Stomach (tissue), 9 donors: ENCODE measurements around the gene VMP1. TPM values are rescaled to one million over a fixed set of nuclear protein-coding genes. Genes with fewer than 3 reads are reported as not detected.
"Not testable (repeated sequence)": the region's sequence is repeated elsewhere in the genome, so short reads cannot be mapped to it uniquely, and the experiment has no call there.

Experiments
- DNase-seq, 2 donors: peaks; one replicate each; pipeline versions ENCODE4 v3.0.0 to v3.0.0-alpha.2; 2013 to 2019
- H3K27ac ChIP-seq, 5 donors: fragments of 200-600 bp in 4 of 5; sonication (generic) in 4 of 5; one replicate each; pipeline ENCODE4 v1.5.1; 2013 to 2019; ENCODE audit warnings: mild to moderate bottlenecking in 1 of 5, moderate library complexity in 1 of 5
- H3K27me3 ChIP-seq, 3 donors: fragments of 200-600 bp; sonication (generic); one replicate each; pipeline ENCODE4 v1.5.1; 2017 to 2019; ENCODE audit warnings: mixed run types in 1 of 3
- H3K36me3 ChIP-seq, 4 donors: fragments of 200-600 bp; sonication (generic); 1 replicate in 3 of 4; 2 replicates in 1 of 4; pipeline ENCODE4 v1.5.1; 2016 to 2019
- H3K4me1 ChIP-seq, 4 donors: fragments of 200-600 bp; sonication (generic); one replicate each; pipeline ENCODE4 v1.5.1; 2016 to 2019
- H3K4me3 ChIP-seq, 4 donors: fragments of 200-600 bp; sonication (generic) in 3 of 4; one replicate each; pipeline ENCODE4 v1.5.1; 2016 to 2019; ENCODE audit warnings: mild to moderate bottlenecking in 1 of 4
- H3K9me3 ChIP-seq, 4 donors: fragments of 200-600 bp; sonication (generic); one replicate each; pipeline ENCODE4 v1.5.1; 2016 to 2019
- EP300 ChIP-seq: sonication (generic); formaldehyde crosslinking; IDR thresholded peaks from one replicate; pipeline ENCODE4 v1.6.1; 2017; ENCODE audit warnings: antibody characterized with exemption
- POLR2A ChIP-seq, 4 donors: fragments of 450-650 bp; IDR thresholded peaks; one replicate each; pipeline ENCODE4 v1.6.1; 2016; ENCODE audit warnings: antibody characterized with exemption in 4 of 4, control low read depth in 2 of 4, mild to moderate bottlenecking in 1 of 4, moderate library complexity in 1 of 4
- POLR2AphosphoS5 ChIP-seq, 3 donors: sonication (generic); formaldehyde crosslinking; IDR thresholded peaks; one replicate each; pipeline ENCODE4 v1.6.1; 2016; ENCODE audit warnings: antibody characterized with exemption in 3 of 3
- WGBS, 5 donors: extraction: QIAGEN DNeasy Blood & Tissue Kit in 3 of 5; methylation state at CpG; one replicate each; pipeline versions ENCODE4 v1.1.5 to v1.1.7; 2013 to 2018; 5-methylcytosine and 5-hydroxymethylcytosine counted together
- intact Hi-C: fragments of 100-400 bp; cut with DNase I; formaldehyde crosslinking; loops from one replicate; pipeline ENCODE4 v1.15.1; 2023; ENCODE audit warnings: low total_unique reads
- polyA plus RNA-seq, 3 donors: library from polyadenylated mRNA; stranded (reverse); fragments of 200-250 nt; gene quantifications; one replicate each; pipeline ENCODE4 v1.2.3, GENCODE V29; 2013
- total RNA-seq, 5 donors: library from RNA; depleted of rRNA; stranded (reverse); fragments of >200 nt; gene quantifications; one replicate each; pipeline versions ENCODE4 v1.1.0 to v1.2.3, GENCODE V29; 2014 to 2016
- TF ChIP-seq, protein P1 (sequence below), 7 experiments: fragments of 450-650 bp in 4 of 7; fragments of 200-600 bp in 3 of 7; sonication (generic) in 3 of 7; IDR thresholded peaks; one replicate each; pipeline ENCODE4 v1.5.1; 2016 to 2019; ENCODE audit warnings: antibody characterized with exemption in 7 of 7, control low read depth in 2 of 7, mild to moderate bottlenecking in 1 of 7
- donor health status: healthy with polysubstance abuse.
- donor health status: Bipolar disorder and iron deficiency.
- donor health status: healthy.

Gene VMP1
- total and polyA plus RNA-seq, 8 donors: 24.4 to 562 (median 155) TPM

GRCh38 chr17:59846394-59847165 lies 139.1 kb downstream of the VMP1 start:
- Histone ChIP-seq H3K4me3 (peak overlapping the region in 2 of 4 donors; percentile 9 to 11), H3K9me3 (no peaks in the 10 kb centered on the region), H3K27ac (peak overlapping the region; percentile 78 to 100 (median 96)), H3K36me3 (peaks cover 0 to 8% (median 3%) of the 10 kb centered on the region in 4 donors), H3K27me3 (no peaks in the 10 kb centered on the region), H3K4me1 (peaks cover 37 to 95% (median 78%) of the 10 kb centered on the region in 4 donors)
- WGBS, 5 donors: 18 to 28% (median 20%) methylated on average over 7 of the region's 7 CpGs
- intact Hi-C loops: no loop called here
- DNase-seq: peak; percentile 45 to 88
- TF ChIP-seq POLR2AphosphoS5 (IDR thresholded peaks at IDR 0.05): peak in 2 of 3 donors; percentile 4 to 44
- TF ChIP-seq POLR2A (IDR thresholded peaks at IDR 0.05): no peak

DNA sequence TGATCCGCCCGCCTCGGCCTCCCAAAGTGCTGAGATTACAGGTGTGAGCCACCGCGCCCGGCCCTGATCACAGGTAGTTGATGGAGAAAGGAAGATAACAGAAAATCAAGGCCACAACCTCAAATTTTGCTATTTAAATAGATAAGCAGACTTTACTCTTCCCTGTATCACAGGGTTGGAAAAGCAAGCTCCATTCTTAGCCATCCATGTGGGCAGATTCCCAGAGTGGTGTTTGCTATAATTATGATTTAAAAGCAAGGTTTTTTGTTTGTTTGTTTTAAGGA lies 140.9 kb downstream of the VMP1 start:
- 25 to 65% (median 56%) methylated on average over 6 of the region's 6 CpGs for WGBS, 5 donors
- peaks cover 53 to 97% (median 86%) of the 10 kb centered on the region in 4 donors for H3K4me1 ChIP-seq
- TF ChIP-seq POLR2AphosphoS5 (IDR thresholded peaks at IDR 0.05) (no peak), EP300 (no peak)
- TF ChIP-seq, protein P1, sequence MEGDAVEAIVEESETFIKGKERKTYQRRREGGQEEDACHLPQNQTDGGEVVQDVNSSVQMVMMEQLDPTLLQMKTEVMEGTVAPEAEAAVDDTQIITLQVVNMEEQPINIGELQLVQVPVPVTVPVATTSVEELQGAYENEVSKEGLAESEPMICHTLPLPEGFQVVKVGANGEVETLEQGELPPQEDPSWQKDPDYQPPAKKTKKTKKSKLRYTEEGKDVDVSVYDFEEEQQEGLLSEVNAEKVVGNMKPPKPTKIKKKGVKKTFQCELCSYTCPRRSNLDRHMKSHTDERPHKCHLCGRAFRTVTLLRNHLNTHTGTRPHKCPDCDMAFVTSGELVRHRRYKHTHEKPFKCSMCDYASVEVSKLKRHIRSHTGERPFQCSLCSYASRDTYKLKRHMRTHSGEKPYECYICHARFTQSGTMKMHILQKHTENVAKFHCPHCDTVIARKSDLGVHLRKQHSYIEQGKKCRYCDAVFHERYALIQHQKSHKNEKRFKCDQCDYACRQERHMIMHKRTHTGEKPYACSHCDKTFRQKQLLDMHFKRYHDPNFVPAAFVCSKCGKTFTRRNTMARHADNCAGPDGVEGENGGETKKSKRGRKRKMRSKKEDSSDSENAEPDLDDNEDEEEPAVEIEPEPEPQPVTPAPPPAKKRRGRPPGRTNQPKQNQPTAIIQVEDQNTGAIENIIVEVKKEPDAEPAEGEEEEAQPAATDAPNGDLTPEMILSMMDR (IDR thresholded peaks at IDR 0.05): no peak
- H3K36me3 ChIP-seq: no peaks in the 10 kb centered on the region
- DNase-seq: peak in 1 of 2 donors; percentile 26
- H3K27ac ChIP-seq: peak overlapping the region; percentile 92 to 100 (median 96)
- intact Hi-C loops: no loop called here
- no peaks in the 10 kb centered on the region for H3K27me3 ChIP-seq
- H3K9me3 ChIP-seq: no peaks in the 10 kb centered on the region
- H3K4me3 ChIP-seq: peak overlapping the region in 3 of 4 donors; percentile 6 to 21 (median 7)

GRCh38 chr17:59848778-59849177 lies 141.3 kb downstream of the VMP1 start:
- no peaks in the 10 kb centered on the region for H3K27me3 ChIP-seq
- peak overlapping the region in 2 of 4 donors; percentile 6 to 7 for H3K4me3 ChIP-seq
- DNase-seq: peak; percentile 74 to 75
- TF ChIP-seq POLR2A (IDR thresholded peaks at IDR 0.05): no peak
- TF ChIP-seq POLR2AphosphoS5 (IDR thresholded peaks at IDR 0.05): peak in 2 of 3 donors; percentile 52 to 61
- TF ChIP-seq EP300: no peak
- TF ChIP-seq, protein P1 (IDR thresholded peaks at IDR 0.05): no peak
- no peaks in the 10 kb centered on the region for H3K36me3 ChIP-seq
- no peaks in the 10 kb centered on the region for H3K9me3 ChIP-seq
- H3K4me1 ChIP-seq: peaks cover 57 to 98% (median 89%) of the 10 kb centered on the region in 4 donors
- intact Hi-C loops: no loop called here
- WGBS, 5 donors: 22 to 54% (median 37%) methylated on average over 6 to 7 of the region's 7 CpGs
- peak overlapping the region; percentile 92 to 100 (median 96) for H3K27ac ChIP-seq

GRCh38 chr17:59850311-59850710 lies 142.9 kb downstream of the VMP1 start:
- H3K36me3 ChIP-seq, intact Hi-C loops, H3K4me3 ChIP-seq, H3K27me3 ChIP-seq, H3K9me3 ChIP-seq: not testable (repeated sequence)
- Histone ChIP-seq H3K4me1 (peaks cover 61 to 100% (median 89%) of the 10 kb centered on the region in 4 donors), H3K27ac (peak overlapping the region; percentile 92 to 100 (median 96))
- WGBS, 5 donors: 48 to 76% (median 56%) methylated on average over 15 of the region's 15 CpGs
- DNase-seq: peak in 1 of 2 donors; percentile 30

GRCh38 chr17:59851439-59852375 lies 144.3 kb downstream of the VMP1 start:
- intact Hi-C loops: no loop called here
- WGBS, 5 donors: 47 to 65% (median 64%) methylated on average over 14 of the region's 14 CpGs
- Histone ChIP-seq H3K27ac (peak overlapping the region; percentile 86 to 100 (median 96)), H3K4me3 (no peak overlapping the region), H3K9me3 (no peaks in the 10 kb centered on the region), H3K4me1 (peaks cover 56 to 97% (median 84%) of the 10 kb centered on the region in 4 donors), H3K27me3 (no peaks in the 10 kb centered on the region), H3K36me3 (no peaks in the 10 kb centered on the region)
- peak; percentile 47 to 64 for DNase-seq
- TF ChIP-seq, protein P1 (IDR thresholded peaks at IDR 0.05): no peak
- TF ChIP-seq POLR2AphosphoS5 (IDR thresholded peaks at IDR 0.05) (peak in 2 of 3 donors; percentile 21 to 61), EP300 (peak; percentile 54), POLR2A (IDR thresholded peaks at IDR 0.05) (no peak)

- intact Hi-C loops: not testable (repeated sequence)
- peak in 1 of 2 donors; percentile 13 for DNase-seq
Measured at GRCh38 chr17:59852847-59853167, 145.4 kb downstream of the VMP1 start.

More at GRCh38 chr17:59852847-59853167, 145.4 kb downstream of the VMP1 start:
- H3K4me1 ChIP-seq: peaks cover 47 to 97% (median 74%) of the 10 kb centered on the region in 4 donors
- not testable (repeated sequence) for H3K36me3 ChIP-seq, H3K4me3 ChIP-seq, H3K27me3 ChIP-seq, H3K9me3 ChIP-seq
- peak overlapping the region; percentile 74 to 100 (median 96) for H3K27ac ChIP-seq
- WGBS, 5 donors: 92 to 97% (median 94%) methylated on average over 7 of the region's 7 CpGs
